T-helper 17 cell (primary cell): Measurements from ENCODE around the gene SPATA6. TPM values are rescaled to one million over a fixed set of nuclear protein-coding genes. Genes with fewer than 3 reads are reported as not detected.
A peak's percentile ranks its signal among the peaks of the same experiment; 100 is the strongest.
"Not testable (repeated sequence)": the region's sequence is repeated elsewhere in the genome, so short reads cannot be mapped to it uniquely, and the experiment has no call there.

Source experiments
- ATAC-seq: fragments of 150-1000 bp; cut with Tn5 transposase; 2 replicates; pipeline ENCODE4 v1.10.0; 2021; ENCODE audit warnings: mild to moderate bottlenecking, moderate library complexity
- DNase-seq, 3 donors: peaks; one replicate each; pipeline versions ENCODE4 v3.0.0 to v3.0.0-alpha.2; 2020 to 2021
- H3K9me3 ChIP-seq: one replicate; pipeline ENCODE4 v1.7.0; 2013; ENCODE audit warnings: low read length, mild to moderate bottlenecking; ENCODE audit not compliant: control insufficient read depth, poor library complexity, severe bottlenecking
- H3K27ac Mint-ChIP-seq: one replicate; pipeline ENCODE4 v1.8.0; 2022; ENCODE audit warnings: mild to moderate bottlenecking, moderate library complexity, mixed read lengths
- H3K27me3 Mint-ChIP-seq: one replicate; pipeline ENCODE4 v1.8.0; 2022; ENCODE audit warnings: mixed read lengths
- H3K36me3 Mint-ChIP-seq: one replicate; pipeline ENCODE4 v1.8.0; 2022; ENCODE audit warnings: low read depth, mixed read lengths
- H3K4me1 Mint-ChIP-seq: one replicate; pipeline ENCODE4 v1.8.0; 2022; ENCODE audit warnings: mild to moderate bottlenecking, mixed read lengths
- H3K4me3 Mint-ChIP-seq: one replicate; pipeline ENCODE4 v1.8.0; 2022; ENCODE audit warnings: mild to moderate bottlenecking, moderate library complexity, mixed read lengths
- total RNA-seq, 4 donors: library from RNA in 2 of 4; stranded (reverse) in 2 of 4; gene quantifications; one replicate each; pipeline ENCODE4 v1.2.3 and lab custom pipeline; 2022 to 2026

The SPATA6 gene
- 1 to 10 TPM; 3.0 to 5.6 TPM for total RNA-seq
- 0.58 to 2.1 reads per million in 2 donors for total RNA-seq (lab: John Stamatoyannopoulos, UW)

GRCh38 chr1:48471691-48472576 is at the start of gene SPATA6:
Gene SPATA6 (minus strand): TSS chr1:48472204. CDS start chr1:48472008, 196 bp downstream.
- H3K27me3 Mint-ChIP-seq = no peaks in the 10 kb centered on the region
- peak within 1 kb of the TSS; percentile 95 for H3K27ac Mint-ChIP-seq
- H3K36me3 Mint-ChIP-seq = peaks cover 3% of the 10 kb centered on the region
- ATAC-seq (peak; percentile 94), DNase-seq (peak; percentile 75 to 90 (median 85))
- no peaks in the 10 kb centered on the region for H3K9me3 ChIP-seq
- peaks cover 20% of the 10 kb centered on the region for H3K4me1 Mint-ChIP-seq
- peak within 1 kb of the TSS; percentile 90 for H3K4me3 Mint-ChIP-seq

- DNase-seq, H3K4me3 Mint-ChIP-seq, H3K9me3 ChIP-seq, ATAC-seq, H3K4me1 Mint-ChIP-seq, H3K36me3 Mint-ChIP-seq, H3K27ac Mint-ChIP-seq: not testable (repeated sequence)
- H3K27me3 Mint-ChIP-seq = peaks cover 38% of the 10 kb centered on the region
Observed at GRCh38 chr1:48519896-48520295, 47.9 kb upstream of the SPATA6 start.

GRCh38 chr1:48506870-48507269 is 34.9 kb upstream of the SPATA6 start:
- no peaks in the 10 kb centered on the region for H3K36me3 Mint-ChIP-seq
- H3K9me3 ChIP-seq = no peaks in the 10 kb centered on the region
- ATAC-seq (no peak), DNase-seq (no peak)
- H3K4me3 Mint-ChIP-seq = no peak overlapping the region
- peaks cover 11% of the 10 kb centered on the region for H3K27me3 Mint-ChIP-seq
- no peak overlapping the region for H3K27ac Mint-ChIP-seq
- no peaks in the 10 kb centered on the region for H3K4me1 Mint-ChIP-seq

- Mint-ChIP-seq H3K4me1 (peaks cover 5% of the 10 kb centered on the region), H3K27ac (no peak overlapping the region), H3K4me3 (no peak overlapping the region), H3K36me3 (no peaks in the 10 kb centered on the region), H3K27me3 (peaks cover 5% of the 10 kb centered on the region)
- no peak for DNase-seq
- no peak for ATAC-seq
- no peaks in the 10 kb centered on the region for H3K9me3 ChIP-seq
Observed at GRCh38 chr1:48500541-48501450, 28.8 kb upstream of the SPATA6 start.

GRCh38 chr1:48499211-48499735 is 27.3 kb upstream of the SPATA6 start:
- Mint-ChIP-seq H3K27ac (no peak overlapping the region), H3K4me3 (no peak overlapping the region), H3K36me3 (no peaks in the 10 kb centered on the region), H3K4me1 (peaks cover 5% of the 10 kb centered on the region), H3K27me3 (peaks cover 9% of the 10 kb centered on the region)
- no peaks in the 10 kb centered on the region for H3K9me3 ChIP-seq
- no peak for ATAC-seq
- DNase-seq = no peak

- DNase-seq (peak; percentile 27 to 57 (median 38)), ATAC-seq (peak; percentile 88)
- Mint-ChIP-seq H3K4me3 (no peak overlapping the region), H3K27me3 (peaks cover 17% of the 10 kb centered on the region), H3K27ac (no peak overlapping the region), H3K4me1 (peaks cover 5% of the 10 kb centered on the region), H3K36me3 (no peaks in the 10 kb centered on the region)
- no peaks in the 10 kb centered on the region for H3K9me3 ChIP-seq
Observed at GRCh38 chr1:48498096-48498791, 26.2 kb upstream of the SPATA6 start.

GRCh38 chr1:48495911-48496310 is 23.9 kb upstream of the SPATA6 start:
- no peak overlapping the region for H3K27ac Mint-ChIP-seq
- peaks cover 5% of the 10 kb centered on the region for H3K4me1 Mint-ChIP-seq
- H3K9me3 ChIP-seq = no peaks in the 10 kb centered on the region
- ATAC-seq (no peak), DNase-seq (no peak)
- no peak overlapping the region for H3K4me3 Mint-ChIP-seq
- H3K36me3 Mint-ChIP-seq = peaks cover 4% of the 10 kb centered on the region
- peaks cover 34% of the 10 kb centered on the region for H3K27me3 Mint-ChIP-seq

GRCh38 chr1:48495166-48495565 is 23.2 kb upstream of the SPATA6 start:
- no peak overlapping the region for H3K27ac Mint-ChIP-seq
- H3K27me3 Mint-ChIP-seq = peaks cover 36% of the 10 kb centered on the region
- peaks cover 4% of the 10 kb centered on the region for H3K36me3 Mint-ChIP-seq
- ATAC-seq (no peak), DNase-seq (no peak)
- H3K4me3 Mint-ChIP-seq = no peak overlapping the region
- H3K4me1 Mint-ChIP-seq = peaks cover 5% of the 10 kb centered on the region
- H3K9me3 ChIP-seq = no peaks in the 10 kb centered on the region

GRCh38 chr1:48493970-48494769 is 22.2 kb upstream of the SPATA6 start:
- H3K4me1 Mint-ChIP-seq = peaks cover 5% of the 10 kb centered on the region
- DNase-seq (no peak), ATAC-seq (no peak)
- no peak overlapping the region for H3K4me3 Mint-ChIP-seq
- H3K27ac Mint-ChIP-seq = no peak overlapping the region
- H3K36me3 Mint-ChIP-seq = peaks cover 4% of the 10 kb centered on the region
- H3K27me3 Mint-ChIP-seq = peaks cover 36% of the 10 kb centered on the region
- no peaks in the 10 kb centered on the region for H3K9me3 ChIP-seq

- peaks cover 36% of the 10 kb centered on the region for H3K27me3 Mint-ChIP-seq
- no peaks in the 10 kb centered on the region for H3K9me3 ChIP-seq
- ATAC-seq (no peak), DNase-seq (no peak)
- H3K27ac Mint-ChIP-seq = no peak overlapping the region
- no peak overlapping the region for H3K4me3 Mint-ChIP-seq
- peaks cover 4% of the 10 kb centered on the region for H3K36me3 Mint-ChIP-seq
- peaks cover under 1% of the 10 kb centered on the region for H3K4me1 Mint-ChIP-seq
Observed at GRCh38 chr1:48493041-48493440, 21.0 kb upstream of the SPATA6 start.

- Mint-ChIP-seq H3K4me3 (no peak overlapping the region), H3K27ac (no peak overlapping the region), H3K27me3 (peaks cover 36% of the 10 kb centered on the region), H3K4me1 (no peaks in the 10 kb centered on the region), H3K36me3 (peaks cover 4% of the 10 kb centered on the region)
- DNase-seq = no peak
- H3K9me3 ChIP-seq = no peaks in the 10 kb centered on the region
- ATAC-seq = no peak
Observed at GRCh38 chr1:48492392-48492791, 20.4 kb upstream of the SPATA6 start.

- Mint-ChIP-seq H3K4me3 (no peak overlapping the region), H3K36me3 (peaks cover 4% of the 10 kb centered on the region), H3K27me3 (peaks cover 23% of the 10 kb centered on the region), H3K4me1 (no peaks in the 10 kb centered on the region), H3K27ac (no peak overlapping the region)
- no peak for DNase-seq
- no peak for ATAC-seq
- no peaks in the 10 kb centered on the region for H3K9me3 ChIP-seq
Observed at GRCh38 chr1:48488721-48489120, 16.7 kb upstream of the SPATA6 start.
